Measurements from ENCODE around the gene KCNRG.
"Not testable (repeated sequence)": the region's sequence is repeated elsewhere in the genome, so short reads cannot be mapped to it uniquely, and the experiment has no call there.

KCNRG gene

DNA sequence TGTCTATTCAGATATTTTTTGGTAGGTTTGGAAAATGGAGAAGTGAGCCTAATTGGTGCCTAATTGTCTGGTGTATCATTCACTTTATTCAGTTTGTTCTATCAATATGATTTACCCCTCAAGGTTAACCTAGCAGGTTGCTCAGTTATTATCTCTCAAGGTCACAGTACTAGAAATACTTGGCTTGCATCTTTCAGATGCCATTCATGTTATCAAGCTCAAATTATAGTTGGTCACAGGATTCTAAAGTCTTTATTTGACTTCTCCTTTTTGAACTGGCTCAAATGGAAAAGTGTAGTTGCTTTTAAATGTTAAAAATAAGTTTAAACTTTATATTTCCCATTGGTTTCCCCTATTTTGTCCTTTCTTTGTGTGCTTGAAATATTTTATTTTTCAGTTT is 2.6 kb downstream of the KCNRG start:
- DNase-seq (ENCODE audit: low spot score in 2 of 2) = no peak
- Mint-ChIP-seq H3K4me1 (peaks cover 28% of the 10 kb centered on the region), H3K9me3 (no peaks in the 10 kb centered on the region), H3K27me3 (no peaks in the 10 kb centered on the region), H3K27ac (ENCODE audit: low read depth) (no peak overlapping the region), H3K4me3 (no peak overlapping the region), H3K36me3 (ENCODE audit: insufficient read depth) (peaks cover 17% of the 10 kb centered on the region)
- no peak for ATAC-seq (replicated peaks; ENCODE audit: extremely low read depth, poor library complexity, severe bottlenecking)

DNA sequence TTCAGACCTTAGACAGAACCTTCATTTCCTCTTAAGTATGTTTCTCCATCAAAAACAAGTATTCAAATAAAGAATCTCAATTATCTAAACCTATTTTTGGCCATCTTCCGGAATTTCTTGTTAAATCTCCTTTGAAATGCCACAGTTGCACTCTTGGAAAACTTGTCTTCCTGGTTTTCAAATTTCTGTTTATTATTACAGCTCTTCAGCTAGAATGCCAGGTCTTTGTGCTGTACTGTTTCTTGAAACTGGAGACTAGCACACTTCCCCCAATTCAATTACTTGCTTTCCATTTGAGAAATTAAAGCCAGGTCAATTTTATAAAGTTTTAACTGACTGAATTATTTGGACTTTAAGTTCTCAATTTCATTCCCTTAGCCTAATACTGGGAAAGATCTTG is 10.2 kb downstream of the KCNRG start:
- ATAC-seq (replicated peaks; ENCODE audit: extremely low read depth, poor library complexity, severe bottlenecking) = no peak
- no peak for DNase-seq (ENCODE audit: low spot score in 2 of 2)
- Mint-ChIP-seq H3K9me3 (no peaks in the 10 kb centered on the region), H3K4me3 (no peak overlapping the region), H3K4me1 (no peaks in the 10 kb centered on the region), H3K27ac (ENCODE audit: low read depth) (no peak overlapping the region), H3K27me3 (no peaks in the 10 kb centered on the region), H3K36me3 (ENCODE audit: insufficient read depth) (peaks cover 14% of the 10 kb centered on the region)

DNA sequence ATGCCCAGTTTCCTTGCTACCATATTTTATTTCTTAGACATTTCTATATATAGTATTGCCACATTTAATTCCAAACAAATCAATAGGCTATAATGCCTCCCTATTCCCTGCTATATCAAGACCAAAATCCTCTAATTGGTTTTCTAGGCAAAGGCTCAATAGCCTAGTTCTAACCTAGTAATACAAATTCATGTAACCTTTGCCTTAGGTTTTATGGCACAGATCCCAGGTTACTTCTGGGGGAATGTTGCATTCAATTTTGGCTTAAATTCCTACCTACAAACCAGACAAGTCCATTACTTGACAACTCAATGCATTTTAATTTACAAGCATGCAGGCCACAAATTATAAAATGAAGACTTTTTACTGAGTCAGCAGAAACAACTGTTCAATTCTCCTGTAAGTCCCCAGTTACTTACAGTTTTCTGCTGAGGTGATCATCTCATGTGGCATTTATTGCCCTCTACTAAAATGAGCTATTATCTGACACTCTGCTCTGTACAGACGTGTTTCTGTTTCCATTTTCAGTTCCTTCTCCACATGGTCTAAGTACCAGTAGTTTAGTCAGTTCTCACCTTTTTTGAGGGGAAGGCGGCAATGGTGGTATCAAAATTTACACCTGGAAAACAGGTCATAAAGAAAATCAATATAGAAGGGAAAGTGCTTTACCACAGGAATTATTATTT is 11.7 kb downstream of the KCNRG start:
- no peak for ATAC-seq (replicated peaks; ENCODE audit: extremely low read depth, poor library complexity, severe bottlenecking)
- H3K27me3 Mint-ChIP-seq = no peaks in the 10 kb centered on the region
- H3K4me3 Mint-ChIP-seq = no peak overlapping the region
- peaks cover 10% of the 10 kb centered on the region for H3K36me3 Mint-ChIP-seq (ENCODE audit: insufficient read depth)
- H3K9me3 Mint-ChIP-seq = no peaks in the 10 kb centered on the region
- no peak for DNase-seq (ENCODE audit: low spot score in 2 of 2)
- H3K4me1 Mint-ChIP-seq = no peaks in the 10 kb centered on the region
- peak overlapping the region; percentile 45 for H3K27ac Mint-ChIP-seq (ENCODE audit: low read depth)

DNA sequence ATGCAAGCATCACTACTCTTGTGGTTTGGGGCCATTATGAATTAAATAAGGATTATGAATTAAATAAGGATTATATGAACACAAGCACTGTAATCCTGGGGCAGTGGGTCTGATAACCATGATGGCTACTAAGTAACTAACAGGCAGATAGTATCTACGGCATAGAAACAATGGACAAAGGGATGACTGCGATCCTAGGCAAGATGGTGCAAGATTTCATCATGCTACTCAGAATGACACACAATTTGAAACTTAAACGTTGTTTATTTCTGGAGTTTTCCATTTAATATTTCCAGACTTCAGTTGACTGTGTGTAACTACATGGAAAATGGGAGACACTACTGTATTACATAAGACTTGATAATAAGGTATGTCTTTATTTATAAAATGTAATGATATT is 15.1 kb downstream of the KCNRG start:
- DNase-seq (ENCODE audit: low spot score in 2 of 2) = no peak
- no peak overlapping the region for H3K27ac Mint-ChIP-seq (ENCODE audit: low read depth)
- H3K9me3 Mint-ChIP-seq = no peaks in the 10 kb centered on the region
- H3K36me3 Mint-ChIP-seq (ENCODE audit: insufficient read depth) = no peaks in the 10 kb centered on the region
- no peak for ATAC-seq (replicated peaks; ENCODE audit: extremely low read depth, poor library complexity, severe bottlenecking)
- H3K4me3 Mint-ChIP-seq = no peak overlapping the region
- no peaks in the 10 kb centered on the region for H3K4me1 Mint-ChIP-seq
- H3K27me3 Mint-ChIP-seq = no peaks in the 10 kb centered on the region

DNA sequence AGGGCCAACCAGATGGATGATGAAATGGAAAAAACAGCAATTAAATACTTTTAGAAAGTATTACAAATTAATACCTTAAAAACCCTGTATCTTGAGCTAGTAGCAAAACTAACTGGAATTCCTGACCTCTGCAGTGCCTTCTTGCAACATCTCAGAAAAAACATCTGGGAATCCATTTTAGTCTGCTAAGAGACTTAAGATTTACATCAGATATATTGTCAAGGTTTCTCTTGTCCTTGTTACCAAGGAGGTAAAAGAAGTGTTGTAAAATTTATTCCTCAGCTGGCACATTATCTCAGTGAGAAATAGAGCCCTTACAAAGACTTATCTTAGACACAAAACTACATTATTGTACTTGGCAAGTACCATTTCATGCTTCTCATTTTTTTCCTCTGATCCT is 18.5 kb downstream of the KCNRG start:
- no peak overlapping the region for H3K27ac Mint-ChIP-seq (ENCODE audit: low read depth)
- H3K4me3 Mint-ChIP-seq = no peak overlapping the region
- DNase-seq (ENCODE audit: low spot score in 2 of 2) (no peak), ATAC-seq (replicated peaks; ENCODE audit: extremely low read depth, poor library complexity, severe bottlenecking) (no peak)
- H3K9me3 Mint-ChIP-seq = no peaks in the 10 kb centered on the region
- no peaks in the 10 kb centered on the region for H3K27me3 Mint-ChIP-seq
- H3K36me3 Mint-ChIP-seq (ENCODE audit: insufficient read depth) = peaks cover 4% of the 10 kb centered on the region
- H3K4me1 Mint-ChIP-seq = no peaks in the 10 kb centered on the region

DNA sequence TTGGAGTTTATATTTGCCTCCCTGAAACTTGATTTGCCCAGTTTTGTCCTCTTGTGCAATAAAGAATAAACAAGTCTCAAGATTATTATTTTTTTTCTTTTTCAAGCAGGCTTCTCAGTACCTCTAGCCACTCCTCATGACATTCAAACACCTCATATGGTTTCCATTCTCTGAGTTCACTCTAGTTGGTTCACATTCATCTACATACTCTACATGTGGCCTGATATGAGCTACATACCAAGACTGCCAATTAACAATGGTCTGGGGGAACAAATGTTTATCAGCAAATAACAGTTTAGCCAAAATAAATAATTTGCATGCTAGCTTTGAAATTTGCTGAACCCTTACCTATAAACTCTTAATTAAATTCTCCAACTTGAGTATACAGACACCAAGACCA is 22.5 kb downstream of the KCNRG start:
- H3K4me3 Mint-ChIP-seq = no peak overlapping the region
- H3K36me3 Mint-ChIP-seq (ENCODE audit: insufficient read depth) = peaks cover 7% of the 10 kb centered on the region
- no peak overlapping the region for H3K27ac Mint-ChIP-seq (ENCODE audit: low read depth)
- ATAC-seq (replicated peaks; ENCODE audit: extremely low read depth, poor library complexity, severe bottlenecking) (no peak), DNase-seq (ENCODE audit: low spot score in 2 of 2) (no peak)
- no peaks in the 10 kb centered on the region for H3K9me3 Mint-ChIP-seq
- H3K4me1 Mint-ChIP-seq = no peaks in the 10 kb centered on the region
- H3K27me3 Mint-ChIP-seq = no peaks in the 10 kb centered on the region

DNA sequence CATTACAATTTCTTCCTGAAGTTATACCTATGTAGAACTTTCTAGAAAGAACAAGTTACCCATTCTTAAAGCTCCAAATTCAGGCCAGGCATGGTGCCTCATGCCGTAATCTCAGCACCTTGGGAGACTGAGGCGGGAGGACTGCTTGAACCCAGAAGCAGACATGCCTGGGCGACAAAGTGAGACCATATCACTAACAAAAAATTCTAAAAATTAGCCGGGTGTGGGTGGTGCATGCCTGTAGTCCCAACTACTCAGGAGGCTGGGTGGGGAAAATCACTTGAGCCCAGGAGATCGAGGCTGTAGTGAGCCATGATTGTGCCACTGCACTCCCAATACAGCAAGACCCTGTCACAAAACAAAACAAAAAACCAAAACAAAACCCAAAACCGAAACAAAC is 23.0 kb downstream of the KCNRG start:
- DNase-seq (ENCODE audit: low spot score in 2 of 2) (no peak), ATAC-seq (replicated peaks; ENCODE audit: extremely low read depth, poor library complexity, severe bottlenecking) (no peak)
- Mint-ChIP-seq H3K9me3 (no peaks in the 10 kb centered on the region), H3K4me1 (no peaks in the 10 kb centered on the region), H3K36me3 (ENCODE audit: insufficient read depth) (peaks cover 7% of the 10 kb centered on the region), H3K4me3 (no peak overlapping the region), H3K27me3 (no peaks in the 10 kb centered on the region), H3K27ac (ENCODE audit: low read depth) (no peak overlapping the region)

DNA sequence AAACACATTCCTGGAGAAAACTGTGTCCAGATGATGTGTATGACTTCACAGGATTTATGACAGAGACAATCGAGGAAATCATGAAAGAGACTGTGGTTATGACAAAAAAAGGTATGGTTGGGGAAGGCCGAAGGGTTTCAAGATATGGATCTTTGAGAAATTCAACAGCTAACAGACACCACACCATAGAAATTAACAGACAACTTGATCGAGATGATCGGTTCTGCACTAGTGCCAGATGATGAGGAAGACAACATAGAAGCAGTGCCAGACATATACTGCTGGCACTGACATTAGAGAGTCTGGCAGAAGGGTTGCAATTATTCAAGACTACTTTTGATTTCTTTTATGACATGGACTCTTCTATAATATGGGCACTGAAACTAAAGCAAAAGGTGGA is 37.2 kb downstream of the KCNRG start:
- Mint-ChIP-seq H3K4me1 (peaks cover 6% of the 10 kb centered on the region), H3K27me3 (no peaks in the 10 kb centered on the region), H3K9me3 (no peaks in the 10 kb centered on the region), H3K27ac (ENCODE audit: low read depth) (no peak overlapping the region), H3K4me3 (no peak overlapping the region), H3K36me3 (ENCODE audit: insufficient read depth) (peaks cover 9% of the 10 kb centered on the region)
- no peak for DNase-seq (ENCODE audit: low spot score in 2 of 2)
- ATAC-seq (replicated peaks; ENCODE audit: extremely low read depth, poor library complexity, severe bottlenecking) = no peak

DNA sequence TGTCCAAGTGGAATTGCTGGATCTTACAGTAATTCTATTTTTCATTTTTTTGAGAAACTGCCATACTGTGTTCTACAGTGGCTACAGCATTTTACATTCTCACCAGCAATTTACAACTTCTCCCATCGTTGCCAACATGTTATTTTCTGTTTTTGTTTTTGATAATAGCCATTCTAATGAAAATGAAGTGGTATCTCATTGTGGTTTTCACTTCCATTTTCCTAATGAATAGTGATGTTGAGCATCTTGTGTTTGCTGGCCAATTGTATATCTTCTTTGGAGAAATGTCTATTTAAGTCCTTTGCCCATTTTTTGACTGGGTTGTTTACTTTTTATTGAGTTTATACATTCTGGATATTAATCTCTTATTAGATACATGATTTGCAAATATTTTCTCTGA is 38.6 kb downstream of the KCNRG start:
- H3K4me1 Mint-ChIP-seq = peaks cover 6% of the 10 kb centered on the region
- peaks cover 9% of the 10 kb centered on the region for H3K36me3 Mint-ChIP-seq (ENCODE audit: insufficient read depth)
- no peak for ATAC-seq (replicated peaks; ENCODE audit: extremely low read depth, poor library complexity, severe bottlenecking)

DNA sequence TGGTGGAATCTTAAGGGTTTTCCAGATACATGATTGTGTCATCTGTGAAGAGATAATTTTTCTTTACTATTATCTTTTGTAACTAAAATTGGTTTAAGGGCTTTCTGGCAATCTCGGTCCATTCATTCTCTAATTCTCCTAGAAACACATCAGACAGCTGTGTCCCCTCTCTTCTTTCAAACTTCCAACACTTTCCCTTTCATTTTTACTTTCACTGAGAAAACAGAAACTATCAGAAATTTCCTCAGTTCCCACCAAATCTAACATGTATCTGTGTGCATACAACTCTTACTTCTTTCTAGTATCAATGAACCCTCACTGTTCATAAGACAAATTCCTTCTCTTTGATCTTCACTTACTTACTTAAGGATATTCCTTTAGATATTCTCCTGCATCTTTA is 40.2 kb downstream of the KCNRG start:
- Mint-ChIP-seq H3K4me1 (peaks cover 6% of the 10 kb centered on the region), H3K36me3 (ENCODE audit: insufficient read depth) (peaks cover 9% of the 10 kb centered on the region), H3K4me3 (no peak overlapping the region), H3K9me3 (no peaks in the 10 kb centered on the region), H3K27me3 (no peaks in the 10 kb centered on the region), H3K27ac (ENCODE audit: low read depth) (no peak overlapping the region)
- ATAC-seq (replicated peaks; ENCODE audit: extremely low read depth, poor library complexity, severe bottlenecking) (no peak), DNase-seq (ENCODE audit: low spot score in 2 of 2) (no peak)

More for the DNA sequence above, 38.6 kb downstream of the KCNRG start:
- Mint-ChIP-seq H3K27ac (ENCODE audit: low read depth) (no peak overlapping the region), H3K4me3 (no peak overlapping the region), H3K9me3 (no peaks in the 10 kb centered on the region), H3K27me3 (no peaks in the 10 kb centered on the region)
- no peak for DNase-seq (ENCODE audit: low spot score in 2 of 2)

DNA sequence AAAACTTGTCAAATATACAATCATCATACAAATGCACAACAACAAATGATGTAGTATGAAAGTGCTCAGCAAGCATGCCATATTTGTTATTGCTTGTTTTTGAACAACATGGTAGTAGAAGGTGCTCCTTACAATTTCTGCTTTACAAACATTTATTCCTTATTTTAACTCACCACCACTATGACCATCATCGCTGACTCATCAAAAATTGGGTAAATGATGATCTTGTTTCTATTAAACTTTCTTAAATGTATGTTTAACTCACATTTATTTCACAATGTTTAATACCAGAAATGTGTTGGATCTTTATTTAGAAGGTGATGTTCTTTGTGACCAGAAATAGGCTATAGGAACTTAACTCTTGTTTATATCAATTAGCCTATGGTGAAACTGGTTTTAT is 45.5 kb downstream of the KCNRG start:
- ATAC-seq (replicated peaks; ENCODE audit: extremely low read depth, poor library complexity, severe bottlenecking) (no peak), DNase-seq (ENCODE audit: low spot score in 2 of 2) (no peak)
- Mint-ChIP-seq H3K27ac (ENCODE audit: low read depth) (no peak overlapping the region), H3K4me1 (peaks cover 3% of the 10 kb centered on the region), H3K9me3 (no peaks in the 10 kb centered on the region), H3K27me3 (no peaks in the 10 kb centered on the region), H3K4me3 (no peak overlapping the region), H3K36me3 (ENCODE audit: insufficient read depth) (peaks cover 5% of the 10 kb centered on the region)

DNA sequence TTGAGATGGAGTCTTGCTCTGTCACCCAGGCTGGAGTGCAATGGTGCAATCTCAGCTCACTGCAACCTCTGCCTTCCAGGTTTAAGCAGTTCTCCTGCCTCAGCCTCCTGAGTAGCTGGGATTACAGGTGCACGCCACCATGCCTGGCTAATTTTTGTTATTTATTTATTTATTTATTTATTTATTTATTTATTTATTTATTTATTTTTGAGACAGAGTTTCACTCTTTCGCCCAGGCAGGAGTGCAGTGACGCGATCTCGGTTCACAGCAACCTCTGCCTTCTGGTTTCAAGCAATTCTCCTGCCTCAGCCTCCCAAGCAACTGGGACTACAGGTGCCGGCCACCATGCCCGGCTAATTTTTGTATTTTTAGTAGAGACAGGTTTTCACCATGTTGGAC is 47.1 kb downstream of the KCNRG start:
- H3K36me3 Mint-ChIP-seq (ENCODE audit: insufficient read depth) = peaks cover 12% of the 10 kb centered on the region
- H3K9me3 Mint-ChIP-seq; H3K4me3 Mint-ChIP-seq; H3K27ac Mint-ChIP-seq (ENCODE audit: low read depth); ATAC-seq (replicated peaks; ENCODE audit: extremely low read depth, poor library complexity, severe bottlenecking); H3K4me1 Mint-ChIP-seq; H3K27me3 Mint-ChIP-seq; DNase-seq (ENCODE audit: low spot score in 2 of 2): not testable (repeated sequence)

DNA sequence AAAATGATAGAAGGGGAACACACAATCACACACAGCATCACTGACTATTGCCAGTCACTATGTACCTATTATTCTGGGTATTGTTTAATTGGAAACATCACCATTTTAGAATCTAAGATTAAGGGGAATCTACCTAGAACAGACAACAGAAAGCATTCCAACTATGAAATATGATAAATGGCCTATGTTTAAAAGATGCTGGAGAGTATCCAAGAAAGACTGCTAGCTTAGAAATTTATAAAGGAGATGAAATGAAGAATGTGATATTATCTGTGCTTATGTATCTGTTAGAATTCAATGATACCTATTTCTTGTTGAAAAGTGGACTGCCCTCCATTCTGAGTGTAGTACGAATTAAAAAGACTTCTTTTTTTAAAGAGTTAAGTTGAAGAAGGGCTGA is 50.5 kb downstream of the KCNRG start:
- no peaks in the 10 kb centered on the region for H3K27me3 Mint-ChIP-seq
- H3K36me3 Mint-ChIP-seq (ENCODE audit: insufficient read depth) = peaks cover 14% of the 10 kb centered on the region
- H3K9me3 Mint-ChIP-seq = no peaks in the 10 kb centered on the region
- no peak overlapping the region for H3K27ac Mint-ChIP-seq (ENCODE audit: low read depth)
- H3K4me1 Mint-ChIP-seq = peaks cover 14% of the 10 kb centered on the region
- no peak for ATAC-seq (replicated peaks; ENCODE audit: extremely low read depth, poor library complexity, severe bottlenecking)
- no peak overlapping the region for H3K4me3 Mint-ChIP-seq
- DNase-seq (ENCODE audit: low spot score in 2 of 2) = no peak

DNA sequence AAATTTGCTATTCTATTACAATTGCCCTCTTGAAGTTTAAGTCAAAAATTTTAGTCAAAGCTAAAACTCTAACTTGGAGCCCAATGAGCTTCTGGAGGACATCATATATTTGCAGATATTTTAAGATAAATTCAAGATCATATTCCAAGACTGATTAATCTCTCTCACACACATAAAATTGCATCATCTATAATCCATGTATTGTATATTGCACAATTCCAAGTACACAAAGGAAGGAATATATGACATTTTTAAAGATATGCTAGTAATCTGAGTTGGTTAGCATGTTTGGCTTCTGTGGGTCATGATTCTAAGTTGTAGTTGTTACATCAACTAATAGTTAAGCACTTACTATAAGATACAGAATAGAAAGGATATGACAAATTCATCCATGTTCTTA is 53.3 kb downstream of the KCNRG start:
- ATAC-seq (replicated peaks; ENCODE audit: extremely low read depth, poor library complexity, severe bottlenecking) = no peak
- no peaks in the 10 kb centered on the region for H3K9me3 Mint-ChIP-seq
- DNase-seq (ENCODE audit: low spot score in 2 of 2) = no peak
- peaks cover 13% of the 10 kb centered on the region for H3K36me3 Mint-ChIP-seq (ENCODE audit: insufficient read depth)
- no peak overlapping the region for H3K27ac Mint-ChIP-seq (ENCODE audit: low read depth)
- no peak overlapping the region for H3K4me3 Mint-ChIP-seq
- H3K27me3 Mint-ChIP-seq = no peaks in the 10 kb centered on the region
- peaks cover 16% of the 10 kb centered on the region for H3K4me1 Mint-ChIP-seq

Data from central memory CD8-positive, alpha-beta T cell (primary cell).